Astrocyte of the cerebellum (primary cell): ENCODE results near the gene CDC42SE1.

ENCODE experiments used
- DNase-seq: peaks from one replicate; pipeline ENCODE4 v3.0.0-alpha.2; 2011; ENCODE audit warnings: low read depth
- H3K4me3 ChIP-seq: 2 replicates; pipeline ENCODE4 v1.5.1; 2011; ENCODE audit warnings: mild to moderate bottlenecking, low read depth, low read length, moderate library complexity
- in situ Hi-C: cut with HindIII; loops from 2 replicates; pipeline ENCODE4 v1.10.0; 2017; ENCODE audit warnings: low sequenced_read_pairs
- TF ChIP-seq, protein P1 (sequence below): IDR thresholded peaks from 2 replicates; pipeline ENCODE4 v1.5.1; 2012; ENCODE audit warnings: low read length, low read depth, moderate library complexity, mild to moderate bottlenecking; ENCODE audit errors: missing control alignments

CDC42SE1 gene

DNA sequence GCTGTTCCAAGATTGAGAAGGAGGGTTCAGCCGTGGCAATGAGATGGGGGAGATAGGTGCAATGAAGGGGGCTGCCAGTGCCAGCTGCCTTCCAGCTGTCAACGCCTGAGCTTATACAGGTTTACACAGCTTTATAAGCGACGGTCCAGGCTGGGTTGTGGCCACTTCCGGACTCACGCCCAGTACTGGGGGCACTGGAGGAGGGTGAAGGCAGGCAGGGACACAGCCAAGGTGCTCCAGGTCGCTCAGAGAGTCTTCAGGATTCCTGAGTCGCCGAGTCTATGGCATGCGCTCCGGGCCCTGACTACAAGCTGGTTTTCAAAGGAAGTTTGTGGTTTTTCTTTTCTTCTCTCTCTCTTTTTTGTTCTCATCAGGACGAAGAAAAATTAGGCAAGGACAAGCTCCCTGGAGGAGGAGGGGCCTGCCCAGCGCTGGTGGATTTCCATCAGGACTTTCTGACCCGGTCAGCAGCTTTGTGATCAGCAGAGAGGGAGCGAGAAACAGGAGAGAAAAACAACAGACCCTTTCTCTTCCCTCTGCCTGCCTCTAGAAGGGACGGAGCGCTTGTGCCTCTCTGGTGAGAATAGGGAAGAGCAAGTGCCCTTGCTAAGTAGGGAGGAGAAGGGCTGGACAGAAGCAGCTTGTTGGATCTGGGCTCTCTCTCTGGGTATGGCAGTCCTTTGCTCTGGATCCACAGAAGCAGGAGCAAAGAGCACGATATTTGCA, 52.9 kb downstream of the CDC42SE1 start, which contains the start of gene MINDY1:
Gene MINDY1 (minus strand): TSS at position 576 of the 726 bp plus-strand sequence. CDS start 4,285 bp downstream, outside the sequence.
- in situ Hi-C loops: no loop called here
- H3K4me3 ChIP-seq: peak within 1 kb of the TSS; percentile 58
- TF ChIP-seq, protein P1, sequence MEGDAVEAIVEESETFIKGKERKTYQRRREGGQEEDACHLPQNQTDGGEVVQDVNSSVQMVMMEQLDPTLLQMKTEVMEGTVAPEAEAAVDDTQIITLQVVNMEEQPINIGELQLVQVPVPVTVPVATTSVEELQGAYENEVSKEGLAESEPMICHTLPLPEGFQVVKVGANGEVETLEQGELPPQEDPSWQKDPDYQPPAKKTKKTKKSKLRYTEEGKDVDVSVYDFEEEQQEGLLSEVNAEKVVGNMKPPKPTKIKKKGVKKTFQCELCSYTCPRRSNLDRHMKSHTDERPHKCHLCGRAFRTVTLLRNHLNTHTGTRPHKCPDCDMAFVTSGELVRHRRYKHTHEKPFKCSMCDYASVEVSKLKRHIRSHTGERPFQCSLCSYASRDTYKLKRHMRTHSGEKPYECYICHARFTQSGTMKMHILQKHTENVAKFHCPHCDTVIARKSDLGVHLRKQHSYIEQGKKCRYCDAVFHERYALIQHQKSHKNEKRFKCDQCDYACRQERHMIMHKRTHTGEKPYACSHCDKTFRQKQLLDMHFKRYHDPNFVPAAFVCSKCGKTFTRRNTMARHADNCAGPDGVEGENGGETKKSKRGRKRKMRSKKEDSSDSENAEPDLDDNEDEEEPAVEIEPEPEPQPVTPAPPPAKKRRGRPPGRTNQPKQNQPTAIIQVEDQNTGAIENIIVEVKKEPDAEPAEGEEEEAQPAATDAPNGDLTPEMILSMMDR: peak; percentile 75
- DNase-seq: peak; percentile 78

DNA sequence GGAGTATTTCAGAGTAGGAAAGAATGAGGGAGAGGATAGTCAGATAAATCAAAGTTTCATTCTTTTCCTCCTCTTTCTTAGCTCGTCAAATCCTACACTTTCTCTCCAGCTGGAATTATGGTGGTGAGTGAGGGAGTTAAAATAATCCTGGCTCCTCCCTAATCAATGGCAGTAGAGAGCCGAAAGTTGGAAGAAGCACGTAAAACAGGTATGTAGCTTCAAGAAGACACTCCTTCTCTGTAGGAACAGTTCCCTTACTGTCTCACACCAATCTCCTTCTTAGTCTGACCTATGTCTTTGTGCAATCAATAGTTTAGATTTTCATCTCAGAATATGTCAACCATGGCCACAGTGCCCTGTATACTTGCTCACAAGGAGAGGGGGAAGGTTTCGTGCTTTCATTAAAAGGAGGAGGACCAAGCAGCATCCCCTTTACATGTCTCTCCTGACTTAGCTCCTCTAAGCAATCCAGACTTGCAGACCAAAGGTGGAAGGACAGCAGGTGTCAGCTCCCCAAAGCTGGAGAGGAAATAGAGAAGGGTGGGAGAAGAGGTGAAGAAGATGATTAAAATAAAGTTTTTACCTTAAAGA, 53.6 kb downstream of the CDC42SE1 start:
- TF ChIP-seq, protein P1: no peak
- no peak for DNase-seq
- in situ Hi-C loops: no loop called here
- peak overlapping the region; percentile 58 for H3K4me3 ChIP-seq

DNA sequence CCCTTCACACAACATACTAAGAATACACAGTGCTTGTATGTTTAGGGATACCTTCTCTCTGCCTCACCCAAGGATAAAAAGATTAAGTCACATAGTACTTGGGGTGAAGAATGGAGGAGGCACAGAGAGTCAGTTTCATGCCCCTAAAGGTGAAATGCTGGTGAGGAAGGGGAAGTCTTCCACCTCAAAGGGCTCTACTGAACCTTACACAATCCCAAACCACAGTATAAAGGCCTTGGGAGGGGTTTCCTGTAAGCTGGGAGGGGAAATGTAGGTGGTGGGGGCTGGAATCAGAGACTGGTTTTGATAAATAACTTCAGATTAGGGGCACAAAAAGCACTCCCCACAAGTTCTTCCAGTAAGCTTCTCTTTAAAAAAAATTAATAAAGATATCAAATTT, 56.2 kb downstream of the CDC42SE1 start:
- no peak for DNase-seq
- in situ Hi-C loops: no loop called here
- H3K4me3 ChIP-seq: peak overlapping the region; percentile 9
- TF ChIP-seq, protein P1: no peak

DNA sequence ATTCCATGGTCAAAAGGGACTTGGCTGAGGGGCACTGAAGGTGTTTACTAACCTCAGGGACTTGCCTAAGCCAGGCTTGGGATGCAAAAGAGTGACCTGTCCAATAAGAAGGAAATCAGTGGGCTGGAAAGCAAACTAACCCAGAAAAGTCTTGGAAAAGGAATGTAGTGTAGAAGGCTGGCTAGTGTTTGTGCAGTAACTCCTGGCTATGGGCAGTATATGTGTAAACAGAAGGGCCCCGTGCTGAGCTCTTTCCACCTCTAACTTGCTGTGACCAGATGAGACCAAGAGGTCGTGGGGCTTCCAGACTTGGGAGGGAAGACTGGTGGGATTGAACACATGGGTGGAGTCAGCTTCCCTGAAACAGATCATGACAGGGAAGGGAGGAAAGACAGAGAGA, 56.8 kb downstream of the CDC42SE1 start:
- in situ Hi-C loops: no loop called here
- no peak for DNase-seq
- TF ChIP-seq, protein P1: no peak
- H3K4me3 ChIP-seq: no peak overlapping the region

DNA sequence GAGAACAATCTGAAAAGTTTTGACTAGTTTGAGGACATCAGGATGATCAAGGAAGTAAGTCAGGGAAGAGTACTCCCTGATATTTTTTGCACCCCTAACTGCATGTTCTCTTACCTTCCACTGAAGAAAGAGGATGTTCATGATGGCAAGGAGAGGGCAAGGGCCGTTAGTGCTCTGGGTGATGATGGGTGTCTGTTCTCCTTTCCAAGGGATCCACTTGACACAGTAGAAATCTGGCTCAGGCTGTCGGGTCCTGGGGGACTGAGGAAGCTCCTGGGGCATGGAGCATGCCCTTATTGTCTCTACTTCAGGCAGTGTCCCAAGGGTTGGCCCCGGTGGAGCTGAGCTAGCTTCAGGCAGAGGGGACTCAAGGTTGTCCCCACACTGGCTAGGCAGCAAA, 57.4 kb downstream of the CDC42SE1 start:
- in situ Hi-C loops: no loop called here
- no peak overlapping the region for H3K4me3 ChIP-seq
- TF ChIP-seq, protein P1: no peak
- no peak for DNase-seq

DNA sequence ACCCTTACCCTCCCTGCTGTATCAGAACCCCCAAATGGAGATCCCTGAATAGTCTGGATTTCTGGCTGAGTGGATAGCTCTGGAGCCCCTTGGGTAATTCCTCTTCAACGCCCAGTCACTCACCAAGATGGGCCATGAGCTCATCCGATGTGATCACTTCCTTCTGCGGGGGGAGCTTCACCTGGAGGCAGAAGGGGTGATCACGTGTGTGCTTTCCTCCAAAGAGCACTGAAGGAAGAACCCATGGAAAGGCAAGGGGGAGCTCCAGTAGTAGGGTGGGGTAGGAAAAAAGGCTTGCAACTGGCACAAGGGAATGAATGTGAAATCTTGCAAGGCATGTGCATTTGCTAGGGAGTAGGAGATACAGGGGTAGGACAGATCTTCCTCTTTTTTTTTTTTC, 57.8 kb downstream of the CDC42SE1 start:
- in situ Hi-C loops: no loop called here
- H3K4me3 ChIP-seq: no peak overlapping the region
- DNase-seq: no peak
- TF ChIP-seq, protein P1: no peak
